ENCODE results near the gene KIRREL3.

Gene KIRREL3

DNA sequence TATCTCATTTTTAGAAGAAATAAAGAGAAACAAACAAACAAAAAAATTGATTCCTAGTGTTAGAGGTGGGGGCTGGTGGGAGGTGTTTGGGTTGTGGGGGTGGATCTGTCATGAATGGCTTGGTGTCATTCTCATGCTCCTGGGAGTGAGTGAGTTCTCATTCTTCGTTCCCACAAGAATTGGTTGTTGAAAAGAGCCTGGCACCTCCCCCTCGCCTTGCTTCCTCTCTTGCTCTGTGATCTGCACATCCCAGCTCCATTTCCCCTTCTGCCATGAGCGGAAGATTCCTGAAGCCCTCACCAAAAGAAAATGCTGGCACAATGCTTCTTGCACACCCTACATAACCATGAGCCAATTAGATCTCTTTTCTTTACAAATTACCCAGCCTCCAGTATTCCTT is 367.2 kb downstream of the KIRREL3 start:
- Mint-ChIP-seq H3K9me3 (no peaks in the 10 kb centered on the region), H3K4me3 (no peak overlapping the region), H3K36me3 (ENCODE audit: low read depth) (no peaks in the 10 kb centered on the region), H3K27ac (no peak overlapping the region), H3K27me3 (peaks cover 18% of the 10 kb centered on the region), H3K4me1 (ENCODE audit: low read depth) (no peaks in the 10 kb centered on the region)
- DNase-seq: no peak

DNA sequence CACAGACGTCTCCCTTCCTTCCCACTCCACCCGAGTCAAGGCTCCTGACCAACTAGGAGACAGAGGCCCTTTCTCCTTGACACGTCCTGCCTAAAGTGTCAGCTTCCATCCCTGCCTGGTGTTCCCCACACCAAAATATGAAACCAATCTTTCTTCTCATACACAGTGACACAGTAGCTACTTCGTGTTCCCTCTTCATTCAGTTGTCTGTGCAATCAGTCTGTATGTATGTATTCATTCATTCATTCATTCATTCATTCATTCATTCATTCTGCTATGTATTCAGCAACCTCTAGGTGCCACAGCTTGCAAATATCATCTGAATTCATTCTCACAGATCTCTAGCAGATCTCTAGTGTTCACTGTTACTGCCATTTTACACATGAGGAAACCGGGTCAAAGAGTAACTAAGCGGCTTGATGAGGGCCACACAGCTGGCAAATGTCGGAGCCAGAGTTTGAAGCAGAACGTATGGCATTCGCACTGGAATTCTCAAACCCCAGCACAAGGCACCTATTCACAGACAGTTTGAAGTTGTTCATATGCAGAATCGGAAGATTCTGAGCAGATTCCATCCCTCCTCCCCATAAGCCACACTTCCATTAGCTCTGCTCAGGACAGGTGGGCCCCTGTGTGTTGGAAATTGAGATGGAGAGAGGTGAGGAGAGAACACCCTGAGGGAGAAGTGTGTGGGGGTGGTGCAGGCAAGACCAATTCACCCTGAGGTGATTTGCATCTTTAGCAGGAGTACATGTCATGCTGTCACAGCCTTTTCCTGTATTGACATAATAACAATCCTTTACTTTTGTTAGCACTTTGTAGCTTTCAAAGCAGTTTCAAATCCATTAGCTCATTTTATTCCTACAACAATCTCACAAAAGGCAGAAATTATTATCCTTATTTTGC is 369.4 kb downstream of the KIRREL3 start:
- Mint-ChIP-seq H3K27ac (no peak overlapping the region), H3K4me3 (no peak overlapping the region), H3K27me3 (no peaks in the 10 kb centered on the region), H3K36me3 (ENCODE audit: low read depth) (no peaks in the 10 kb centered on the region), H3K9me3 (no peaks in the 10 kb centered on the region), H3K4me1 (ENCODE audit: low read depth) (no peaks in the 10 kb centered on the region)
- no peak for DNase-seq

DNA sequence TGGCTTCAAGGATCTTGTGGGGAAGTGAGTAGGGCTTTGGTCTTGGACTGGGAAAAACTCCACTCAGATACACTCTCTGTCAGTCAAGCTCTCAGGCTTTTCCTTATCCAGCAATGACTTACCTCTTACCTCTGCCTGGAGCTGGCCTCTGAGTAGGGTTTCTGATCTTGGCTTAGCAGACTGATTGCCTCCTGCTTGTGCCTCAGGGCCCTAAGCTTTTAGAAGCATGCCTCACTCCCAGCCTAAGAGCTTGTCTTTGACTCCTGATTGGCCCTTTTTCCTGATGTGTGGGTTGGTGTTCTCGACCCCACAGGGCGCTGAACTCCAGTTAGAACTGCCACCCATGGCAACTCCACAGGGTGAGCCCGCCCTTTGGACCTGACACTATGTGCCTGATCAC is 370.1 kb downstream of the KIRREL3 start:
- H3K27ac Mint-ChIP-seq: no peak overlapping the region
- H3K4me3 Mint-ChIP-seq: no peak overlapping the region
- H3K27me3 Mint-ChIP-seq: no peaks in the 10 kb centered on the region
- H3K36me3 Mint-ChIP-seq (ENCODE audit: low read depth): no peaks in the 10 kb centered on the region
- H3K9me3 Mint-ChIP-seq: no peaks in the 10 kb centered on the region
- DNase-seq: no peak
- no peaks in the 10 kb centered on the region for H3K4me1 Mint-ChIP-seq (ENCODE audit: low read depth)

DNA sequence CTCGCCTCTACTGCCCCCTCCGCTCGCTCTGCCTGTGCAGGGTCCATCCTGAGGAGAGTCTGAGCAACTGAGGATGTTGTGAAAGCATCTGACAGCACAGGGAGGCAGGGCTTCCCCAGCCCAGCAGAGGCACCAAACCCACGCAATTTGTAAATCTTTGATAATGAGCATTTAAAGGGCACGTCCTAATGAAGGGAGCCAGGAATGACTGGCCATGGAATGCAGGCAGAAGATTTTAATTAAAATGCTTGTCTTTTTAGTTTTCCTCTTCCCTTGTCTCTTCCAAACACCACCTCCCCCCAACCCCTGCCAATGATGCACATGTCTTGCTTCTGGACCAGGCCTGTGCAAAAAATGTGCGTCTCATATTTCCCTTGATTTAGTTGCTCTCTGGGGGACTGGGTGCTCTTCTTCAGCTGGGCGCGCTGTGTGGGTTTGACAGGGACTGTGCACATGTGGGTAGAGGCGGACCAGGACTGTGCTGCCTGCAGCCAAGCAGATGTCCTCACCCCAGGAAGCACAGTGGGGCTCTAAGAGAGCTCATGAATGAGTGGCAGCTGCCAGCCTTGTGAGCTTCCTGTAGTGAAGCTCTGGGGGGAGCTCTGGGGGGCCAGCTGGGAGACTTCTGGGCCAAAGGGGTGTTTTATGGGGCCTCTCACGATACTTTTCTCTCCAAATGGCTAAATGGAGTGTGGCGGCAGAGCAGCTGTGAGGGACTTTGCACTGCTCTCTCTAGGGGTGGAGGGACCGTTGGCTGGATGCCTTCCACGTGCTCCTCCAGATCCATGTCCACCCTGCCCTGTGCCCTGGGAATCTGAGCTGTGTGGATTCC is 371.6 kb downstream of the KIRREL3 start:
- H3K4me3 Mint-ChIP-seq: no peak overlapping the region
- no peaks in the 10 kb centered on the region for H3K4me1 Mint-ChIP-seq (ENCODE audit: low read depth)
- H3K36me3 Mint-ChIP-seq (ENCODE audit: low read depth): no peaks in the 10 kb centered on the region
- no peak for DNase-seq
- H3K27me3 Mint-ChIP-seq: peaks cover 4% of the 10 kb centered on the region
- H3K27ac Mint-ChIP-seq: no peak overlapping the region
- no peaks in the 10 kb centered on the region for H3K9me3 Mint-ChIP-seq

DNA sequence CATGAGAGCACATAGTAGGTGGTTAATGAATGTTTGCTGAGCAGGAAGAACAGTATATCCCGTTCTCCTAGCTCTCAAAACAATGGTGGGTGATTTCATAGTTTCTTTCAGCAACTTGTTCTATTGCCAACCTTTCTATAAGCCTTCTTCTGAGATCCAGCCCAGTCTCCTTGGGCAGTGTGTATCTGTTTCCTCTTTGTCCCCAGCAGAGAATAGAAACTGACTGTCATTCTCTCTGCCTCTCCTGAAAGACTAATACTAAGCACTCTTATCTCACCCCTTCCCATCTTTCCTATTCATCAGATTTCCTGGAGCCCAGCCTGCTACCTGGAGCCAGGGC is 372.1 kb downstream of the KIRREL3 start:
- Mint-ChIP-seq H3K4me1 (ENCODE audit: low read depth) (no peaks in the 10 kb centered on the region), H3K27ac (no peak overlapping the region), H3K9me3 (no peaks in the 10 kb centered on the region), H3K27me3 (peaks cover 4% of the 10 kb centered on the region), H3K36me3 (ENCODE audit: low read depth) (no peaks in the 10 kb centered on the region), H3K4me3 (no peak overlapping the region)
- no peak for DNase-seq

DNA sequence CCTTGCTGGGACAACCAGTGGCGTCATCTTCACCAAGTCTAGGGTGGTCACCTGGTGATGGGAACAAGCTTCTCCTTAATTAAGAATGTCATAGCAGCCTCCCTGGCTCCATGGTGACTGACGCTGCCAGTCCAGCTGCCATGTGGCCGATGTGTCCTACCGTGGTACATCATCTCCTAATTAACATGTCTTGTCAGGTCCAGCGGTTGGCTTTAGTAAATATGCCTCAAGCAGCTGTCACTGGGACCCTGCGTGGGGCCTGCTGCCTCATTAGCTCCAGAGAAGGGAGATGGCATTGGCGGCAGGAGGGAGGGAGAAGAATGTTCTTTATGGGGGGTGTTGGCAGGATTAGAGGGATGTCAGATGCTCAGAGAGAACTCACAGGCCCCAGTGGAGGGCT is 373.1 kb downstream of the KIRREL3 start:
- no peaks in the 10 kb centered on the region for H3K36me3 Mint-ChIP-seq (ENCODE audit: low read depth)
- no peaks in the 10 kb centered on the region for H3K4me1 Mint-ChIP-seq (ENCODE audit: low read depth)
- peaks cover 4% of the 10 kb centered on the region for H3K27me3 Mint-ChIP-seq
- H3K27ac Mint-ChIP-seq: no peak overlapping the region
- DNase-seq: no peak
- H3K9me3 Mint-ChIP-seq: no peaks in the 10 kb centered on the region
- H3K4me3 Mint-ChIP-seq: no peak overlapping the region

DNA sequence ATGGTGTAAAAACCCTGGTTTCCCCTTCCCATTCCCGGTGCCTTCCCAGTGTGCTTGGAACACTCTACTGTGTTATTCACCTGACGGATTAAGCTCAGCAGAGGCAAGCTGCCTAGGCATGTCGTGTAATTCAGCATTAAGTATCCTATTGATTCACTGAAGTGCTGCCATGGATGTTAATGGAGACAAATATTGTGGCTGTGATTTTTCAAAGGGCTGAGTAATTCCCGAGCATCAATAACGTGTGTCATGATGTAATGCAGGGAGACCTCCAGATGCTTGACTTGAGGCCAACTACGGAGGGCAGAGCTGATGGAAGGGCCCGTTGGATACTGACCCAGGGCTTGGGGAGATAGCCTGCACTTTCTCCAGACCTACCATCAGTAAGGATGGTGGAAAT is 376.1 kb downstream of the KIRREL3 start:
- Mint-ChIP-seq H3K36me3 (ENCODE audit: low read depth) (no peaks in the 10 kb centered on the region), H3K27me3 (peaks cover 7% of the 10 kb centered on the region), H3K27ac (no peak overlapping the region), H3K9me3 (no peaks in the 10 kb centered on the region), H3K4me1 (ENCODE audit: low read depth) (no peaks in the 10 kb centered on the region), H3K4me3 (no peak overlapping the region)
- DNase-seq: no peak

DNA sequence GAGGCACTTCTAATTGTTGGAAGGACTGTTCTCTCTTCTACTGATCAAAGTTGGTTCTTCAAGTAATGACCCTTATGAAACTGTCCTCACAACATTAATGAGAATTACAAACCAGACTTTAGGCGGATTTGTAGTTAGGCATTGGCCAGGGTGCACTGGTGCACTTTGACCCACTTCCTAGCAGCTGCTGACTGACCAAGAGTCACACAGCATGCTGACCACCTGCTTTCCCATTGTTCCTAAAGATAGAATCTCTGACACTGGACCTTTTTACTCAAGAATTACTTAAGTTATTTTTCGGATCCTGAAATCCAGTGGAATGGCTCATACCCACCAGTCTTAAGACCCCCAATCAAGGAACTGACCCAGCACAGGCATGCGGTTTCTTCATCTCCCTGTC is 381.1 kb downstream of the KIRREL3 start:
- Mint-ChIP-seq H3K27ac (no peak overlapping the region), H3K4me1 (ENCODE audit: low read depth) (no peaks in the 10 kb centered on the region), H3K9me3 (no peaks in the 10 kb centered on the region), H3K27me3 (peaks cover 12% of the 10 kb centered on the region), H3K4me3 (no peak overlapping the region), H3K36me3 (ENCODE audit: low read depth) (no peaks in the 10 kb centered on the region)
- no peak for DNase-seq

DNA sequence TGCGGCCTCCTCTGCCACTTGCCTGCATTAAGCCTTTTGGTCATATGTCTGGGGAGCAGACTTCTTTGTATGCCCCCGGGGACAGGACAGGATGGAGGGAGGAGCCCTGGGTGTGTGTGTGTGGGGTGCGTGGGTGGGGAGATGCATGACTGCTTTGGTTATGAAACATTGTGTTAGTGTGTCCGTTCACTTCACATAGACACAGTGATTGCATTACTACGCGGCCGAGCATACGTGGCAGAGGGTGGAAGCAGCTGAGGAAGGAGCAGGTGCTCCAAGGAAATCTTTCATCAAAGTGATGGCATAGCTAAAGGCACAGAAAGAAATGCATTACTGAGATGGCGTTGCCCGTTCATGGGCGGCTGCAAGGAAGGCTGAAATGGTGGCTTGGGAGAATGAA is 384.7 kb downstream of the KIRREL3 start:
- Mint-ChIP-seq H3K9me3 (no peaks in the 10 kb centered on the region), H3K27ac (no peak overlapping the region), H3K36me3 (ENCODE audit: low read depth) (no peaks in the 10 kb centered on the region), H3K4me3 (no peak overlapping the region), H3K4me1 (ENCODE audit: low read depth) (no peaks in the 10 kb centered on the region), H3K27me3 (peaks cover 10% of the 10 kb centered on the region)
- no peak for DNase-seq

DNA sequence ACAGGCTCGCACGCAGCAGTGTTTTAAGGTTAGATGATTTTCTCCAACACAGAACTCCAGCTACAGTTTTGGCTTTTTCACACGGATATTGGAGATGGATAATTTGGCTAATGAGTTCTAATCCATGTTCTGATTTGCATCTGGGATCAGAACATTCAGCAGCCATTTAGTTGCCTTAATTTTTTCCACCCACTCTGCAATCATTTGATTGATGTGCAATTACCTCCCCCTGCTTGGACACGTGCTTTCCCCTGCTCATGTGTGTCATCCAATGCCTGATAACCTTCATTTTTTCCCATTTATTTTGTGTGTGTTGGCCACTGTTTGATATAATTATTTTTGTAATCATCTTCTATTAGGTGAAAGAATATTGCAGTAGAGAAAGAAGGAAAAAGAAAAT is 387.3 kb downstream of the KIRREL3 start:
- Mint-ChIP-seq H3K27me3 (peaks cover 7% of the 10 kb centered on the region), H3K27ac (no peak overlapping the region), H3K9me3 (no peaks in the 10 kb centered on the region), H3K4me1 (ENCODE audit: low read depth) (no peaks in the 10 kb centered on the region), H3K36me3 (ENCODE audit: low read depth) (no peaks in the 10 kb centered on the region), H3K4me3 (no peak overlapping the region)
- no peak for DNase-seq

DNA sequence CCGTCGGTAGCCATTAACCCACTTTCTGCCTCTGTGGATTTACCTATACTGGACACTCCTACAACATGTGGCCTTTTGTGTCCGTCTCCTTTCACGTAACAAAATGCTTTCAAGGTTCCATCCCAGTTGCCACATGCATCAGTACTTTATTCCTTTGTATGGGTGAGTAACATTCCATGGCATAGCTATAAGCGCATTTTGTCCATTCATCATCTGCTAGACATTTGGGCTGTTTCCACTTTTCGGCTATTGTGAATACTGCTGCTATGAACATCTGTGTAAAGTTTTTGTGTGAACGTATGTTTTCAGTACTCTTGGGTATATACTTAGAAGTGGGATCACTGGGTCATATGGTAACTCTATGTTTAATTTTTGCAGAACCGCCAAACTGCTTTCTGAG is 387.9 kb downstream of the KIRREL3 start:
- Mint-ChIP-seq H3K27ac (no peak overlapping the region), H3K27me3 (peaks cover 4% of the 10 kb centered on the region), H3K4me3 (no peak overlapping the region), H3K9me3 (no peaks in the 10 kb centered on the region), H3K36me3 (ENCODE audit: low read depth) (no peaks in the 10 kb centered on the region), H3K4me1 (ENCODE audit: low read depth) (no peaks in the 10 kb centered on the region)
- DNase-seq: no peak

DNA sequence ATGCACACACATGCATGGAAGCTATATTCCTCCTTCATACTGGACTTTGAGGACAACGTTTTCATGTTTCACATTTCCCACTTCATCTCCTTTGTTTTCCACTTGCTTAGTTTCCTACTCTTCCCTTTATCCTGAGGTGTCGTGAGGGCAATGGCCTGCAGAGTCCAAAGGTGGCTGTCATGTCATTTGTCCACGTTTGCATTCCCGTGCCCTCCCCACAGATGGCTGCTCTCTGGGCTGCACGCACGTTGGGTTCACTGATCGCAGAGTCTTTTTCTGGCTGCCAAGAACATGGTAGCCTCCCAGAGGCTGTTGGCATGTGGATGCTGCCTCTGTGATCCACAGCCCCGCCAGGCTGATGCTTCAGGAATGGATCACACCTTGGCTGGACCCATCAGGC is 389.1 kb downstream of the KIRREL3 start:
- DNase-seq: no peak
- Mint-ChIP-seq H3K36me3 (ENCODE audit: low read depth) (no peaks in the 10 kb centered on the region), H3K4me1 (ENCODE audit: low read depth) (peaks cover 2% of the 10 kb centered on the region), H3K27ac (no peak overlapping the region), H3K9me3 (no peaks in the 10 kb centered on the region), H3K4me3 (no peak overlapping the region), H3K27me3 (peaks cover 12% of the 10 kb centered on the region)

DNA sequence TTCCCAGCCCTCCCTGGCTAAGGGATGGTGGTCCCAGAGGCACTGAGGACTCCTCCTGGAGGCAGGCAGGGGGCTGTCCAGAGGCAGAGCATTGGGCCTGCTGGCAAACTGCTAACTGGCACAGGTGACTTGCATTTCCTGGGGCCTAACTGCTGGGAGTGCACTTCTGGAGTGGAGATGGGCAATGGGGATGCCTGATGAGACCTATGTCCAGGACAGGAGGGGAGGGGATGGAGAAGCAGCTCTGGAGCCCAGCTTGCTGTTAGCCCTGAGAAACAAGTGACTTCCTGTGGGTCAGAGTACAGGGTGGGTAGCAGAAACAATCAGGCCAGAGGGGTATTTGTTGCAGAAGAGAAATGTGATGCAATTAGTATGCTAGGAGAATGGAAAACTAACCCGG is 391.9 kb downstream of the KIRREL3 start:
- Mint-ChIP-seq H3K27me3 (peaks cover 25% of the 10 kb centered on the region), H3K27ac (no peak overlapping the region)
- DNase-seq: no peak

DNA sequence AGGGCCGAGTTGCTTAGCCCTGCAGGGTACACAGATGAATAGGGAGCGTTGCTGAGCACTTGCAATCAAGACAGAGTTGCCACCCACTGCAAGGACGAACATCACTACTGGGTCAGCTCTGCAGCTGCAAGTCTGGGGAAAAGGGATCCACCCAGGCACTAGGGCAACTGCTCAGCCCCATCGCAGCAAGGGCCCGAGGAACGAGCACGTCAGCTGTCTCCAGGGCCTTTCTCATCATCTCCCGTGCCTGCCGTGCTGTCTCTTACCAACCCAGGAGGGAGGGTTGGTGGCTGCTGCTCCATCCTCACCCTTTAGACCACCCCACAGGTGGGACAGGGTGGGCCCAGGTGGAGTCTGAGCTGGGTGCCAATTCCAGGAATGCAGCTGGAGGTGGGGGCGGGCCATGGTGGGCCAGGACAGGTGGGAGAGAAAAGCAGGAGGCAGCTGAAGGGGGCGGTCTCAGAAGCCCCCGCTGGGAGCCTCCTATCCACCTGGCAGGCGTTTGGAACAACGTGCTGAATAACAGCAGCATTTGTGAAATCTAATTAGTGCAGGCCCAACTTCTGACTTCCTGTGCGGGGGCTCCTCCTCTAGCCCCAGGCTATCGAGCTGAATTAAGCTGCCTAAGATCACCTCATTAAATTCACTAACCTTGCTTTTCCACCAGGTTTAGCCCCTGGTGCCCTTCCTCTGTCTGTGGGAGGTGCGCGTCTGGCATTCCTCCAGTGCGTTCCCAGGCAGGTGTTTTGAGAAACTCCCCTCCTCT is 392.6 kb downstream of the KIRREL3 start:
- Mint-ChIP-seq H3K36me3 (ENCODE audit: low read depth) (no peaks in the 10 kb centered on the region), H3K4me3 (no peak overlapping the region), H3K4me1 (ENCODE audit: low read depth) (peaks cover 2% of the 10 kb centered on the region), H3K27me3 (peaks cover 30% of the 10 kb centered on the region), H3K9me3 (no peaks in the 10 kb centered on the region), H3K27ac (no peak overlapping the region)
- no peak for DNase-seq

More for the DNA sequence above, 391.9 kb downstream of the KIRREL3 start:
- Mint-ChIP-seq H3K36me3 (ENCODE audit: low read depth) (no peaks in the 10 kb centered on the region), H3K4me1 (ENCODE audit: low read depth) (peaks cover 2% of the 10 kb centered on the region), H3K9me3 (no peaks in the 10 kb centered on the region), H3K4me3 (no peak overlapping the region)

All from activated T-cell treated with anti-CD3 and anti-CD28 coated beads, Interleukin-2, amount 50 U/mL, for 24 hours (primary cell).